ENCODE measurements around the gene ELAVL1. TPM values are rescaled to one million over a fixed set of nuclear protein-coding genes. Genes with fewer than 3 reads are reported as not detected.

ELAVL1 gene
- total and polyA plus RNA-seq, 9 of the 15 experiments (the other 6 are each of a cell fraction or from before 2014, with no cell fraction given), result 4.3 to 172 (median 69.2) TPM

DNA sequence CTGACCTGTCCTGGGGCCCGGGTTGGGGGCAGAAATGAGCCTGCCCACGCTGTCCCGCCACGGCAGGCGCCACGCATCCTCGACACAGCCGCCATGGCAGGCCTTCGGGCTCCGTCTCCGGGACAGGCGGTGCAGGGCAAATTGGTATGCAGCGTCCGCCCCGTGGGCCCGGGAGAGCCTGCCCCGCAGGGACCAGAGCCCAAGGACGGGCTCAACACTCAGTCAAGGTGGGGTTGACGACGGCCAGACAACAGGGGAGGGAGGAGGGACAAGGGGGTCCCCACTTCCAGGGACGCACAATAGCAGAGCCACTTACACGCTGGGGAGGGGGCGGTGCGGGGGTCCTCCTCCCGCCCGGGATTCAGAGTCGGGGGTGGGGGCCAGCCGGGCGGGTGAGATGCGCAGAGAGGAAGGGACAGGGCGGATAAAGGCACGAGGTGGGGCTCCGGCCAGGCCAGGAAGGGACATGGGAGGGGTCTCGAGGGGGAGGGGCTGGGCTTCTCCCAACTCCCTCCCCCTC is 80.7 kb downstream of the ELAVL1 start:
- 76% methylated on average over 12 of the region's 34 CpGs for WGBS (ENCODE audit: insufficient coverage, low coverage, missing lambda C conversion rate)
- Histone ChIP-seq H3K4me2 (ENCODE audit: insufficient read depth, low read length) (no peak overlapping the region; the same call in 1 of the 2 replicates), H3K9me1 (ENCODE audit: control insufficient read depth, insufficient read depth, low read length) (no peaks in the 10 kb centered on the region), H3K9ac (ENCODE audit: insufficient read depth in 1 of 2, low read depth in 2 of 2, low read length in 2 of 2) (peak overlapping the region in 1 of 2 experiments; percentile 87; a peak in 2 of 4 replicates), H4K20me1 (replicated peaks; ENCODE audit: control insufficient read depth, insufficient read depth, low read length) (peaks cover 31% of the 10 kb centered on the region; the same call in 1 of the 2 replicates), H2AFZ (ENCODE audit: low read depth, low read length) (no peak overlapping the region), H3K9me3 (replicated peaks; ENCODE audit: control insufficient read depth, insufficient read depth, low read depth, low read length) (no peaks in the 10 kb centered on the region), H3K4me3 (peak overlapping the region; percentile 48), H3K4me1 (replicated peaks in 1 of 2; ENCODE audit: control insufficient read depth in 2 of 2, insufficient read depth in 2 of 2, low read length in 2 of 2) (peaks cover 13 to 85% of the 10 kb centered on the region in 2 experiments), H3K79me2 (ENCODE audit: control insufficient read depth, insufficient read depth, low read length) (peaks cover 3% of the 10 kb centered on the region; the same call in 2 of the 3 replicates), H3K36me3 (ENCODE audit: control insufficient read depth, insufficient read depth, low read length) (peaks cover 35% of the 10 kb centered on the region; the same call in 1 of the 3 replicates), H3K27me3 (ENCODE audit: control insufficient read depth in 2 of 2, insufficient read depth in 2 of 2, low read length in 2 of 2) (no peaks in the 10 kb centered on the region), H3K27ac (ENCODE audit: extremely low read depth, low read depth, low read length) (peak overlapping the region; percentile 48; the same call in 1 of the 3 replicates)
- DNase-seq (ENCODE audit: extremely low read depth in 1 of 4, low spot score in 3 of 4) (no peak), FAIRE-seq (no peak), ATAC-seq (no peak)
- intact Hi-C loops (cut with micrococcal nuclease) (loop anchor here (1.0 to 5.0 kb wide), 2 partner anchors 52 to 71 kb away; partner anchors contain the start of gene PRR36), in situ Hi-C loops (cut with MboI) (loop anchor here (5.0 kb wide), 1 partner anchor 72 kb away; no protein-coding TSS in a partner anchor)
- ChIA-PET CTCF (ENCODE audit: low intra/inter-chr PET ratio) (interaction anchor here (0.6 to 1.4 kb wide), 3 partner anchors 59 to 697 kb away, joined by 3 to 5 read pairs (median 3); no protein-coding TSS in a partner anchor), POLR2A (no interaction called here)
- BruUV-seq (replicated peaks), result no TSS peak
- TF ChIP-seq HNRNPL (IDR thresholded peaks at IDR 0.05; ENCODE audit: low read depth, low read length) (0 out of 2 replicates have a peak, but pooled peaks have one; percentile 48), CHCHD3 (CRISPR knock-in tag; IDR thresholded peaks at IDR 0.05) (no peak)
- TF ChIP-seq, protein P1, sequence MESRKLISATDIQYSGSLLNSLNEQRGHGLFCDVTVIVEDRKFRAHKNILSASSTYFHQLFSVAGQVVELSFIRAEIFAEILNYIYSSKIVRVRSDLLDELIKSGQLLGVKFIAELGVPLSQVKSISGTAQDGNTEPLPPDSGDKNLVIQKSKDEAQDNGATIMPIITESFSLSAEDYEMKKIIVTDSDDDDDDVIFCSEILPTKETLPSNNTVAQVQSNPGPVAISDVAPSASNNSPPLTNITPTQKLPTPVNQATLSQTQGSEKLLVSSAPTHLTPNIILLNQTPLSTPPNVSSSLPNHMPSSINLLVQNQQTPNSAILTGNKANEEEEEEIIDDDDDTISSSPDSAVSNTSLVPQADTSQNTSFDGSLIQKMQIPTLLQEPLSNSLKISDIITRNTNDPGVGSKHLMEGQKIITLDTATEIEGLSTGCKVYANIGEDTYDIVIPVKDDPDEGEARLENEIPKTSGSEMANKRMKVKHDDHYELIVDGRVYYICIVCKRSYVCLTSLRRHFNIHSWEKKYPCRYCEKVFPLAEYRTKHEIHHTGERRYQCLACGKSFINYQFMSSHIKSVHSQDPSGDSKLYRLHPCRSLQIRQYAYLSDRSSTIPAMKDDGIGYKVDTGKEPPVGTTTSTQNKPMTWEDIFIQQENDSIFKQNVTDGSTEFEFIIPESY (CRISPR knock-in tag; IDR thresholded peaks at IDR 0.05), result 0 out of 2 replicates have a peak, but pooled peaks have one; percentile 44
